Measurements from ENCODE around the gene HSPA4.

The HSPA4 gene

GRCh38 chr5:133025804-133026663 lies 25.8 kb upstream of the HSPA4 start, which contains the start of gene ZCCHC10:
Gene ZCCHC10 (minus strand): TSS chr5:133026549. CDS start chr5:133026537, 12 bp downstream.
- peaks cover 16% of the 10 kb centered on the region for H3K36me3 ChIP-seq
- DNase-seq = peak; percentile 97
- no peaks in the 10 kb centered on the region for H3K9me3 ChIP-seq (ENCODE audit: severe bottlenecking)
- H3K4me3 ChIP-seq (ENCODE audit: low read depth, low read length) = peak within 1 kb of the TSS; percentile 85
- H3K27me3 ChIP-seq (ENCODE audit: insufficient read depth, low read depth, severe bottlenecking) = no peaks in the 10 kb centered on the region
- peak within 1 kb of the TSS; percentile 97 for H3K27ac ChIP-seq
- no peak for TF ChIP-seq CTCF (IDR thresholded peaks at IDR 0.05; ENCODE audit: low read depth, low read length)

DNA sequence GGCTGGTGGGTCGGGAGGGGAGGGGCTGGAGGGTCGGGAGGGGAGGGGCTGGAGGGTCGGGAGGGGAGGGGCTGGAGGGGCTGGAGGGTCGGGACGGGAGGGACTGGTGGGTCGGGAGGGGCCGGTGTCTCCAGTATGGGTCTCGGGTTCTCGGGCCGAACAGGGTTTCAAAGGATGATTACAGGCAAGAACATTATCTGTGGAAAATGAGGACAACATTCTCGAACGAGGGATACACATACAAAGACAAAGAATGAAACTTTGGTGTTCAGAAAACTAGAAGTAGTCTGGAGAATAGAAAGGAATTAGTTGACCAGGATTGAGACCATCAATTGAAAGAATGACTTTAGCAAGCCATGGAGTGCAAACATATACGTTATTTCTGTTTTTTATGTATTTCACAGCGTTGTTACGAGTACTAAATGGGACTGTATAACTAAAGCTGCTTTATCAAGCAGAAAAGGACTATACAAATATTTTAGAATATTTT lies 25.1 kb upstream of the HSPA4 start:
- TF ChIP-seq CTCF (IDR thresholded peaks at IDR 0.05; ENCODE audit: low read depth, low read length) = no peak
- Histone ChIP-seq H3K9me3 (ENCODE audit: severe bottlenecking) (no peaks in the 10 kb centered on the region), H3K27me3 (ENCODE audit: insufficient read depth, low read depth, severe bottlenecking) (no peaks in the 10 kb centered on the region), H3K4me3 (ENCODE audit: low read depth, low read length) (peak overlapping the region; percentile 85), H3K27ac (peak overlapping the region; percentile 47), H3K36me3 (peaks cover 16% of the 10 kb centered on the region)
- DNase-seq = no peak

- H3K4me3 ChIP-seq (ENCODE audit: low read depth, low read length) = no peak overlapping the region
- no peak for TF ChIP-seq CTCF (IDR thresholded peaks at IDR 0.05; ENCODE audit: low read depth, low read length)
- H3K36me3 ChIP-seq = peaks cover 7% of the 10 kb centered on the region
- no peaks in the 10 kb centered on the region for H3K27me3 ChIP-seq (ENCODE audit: insufficient read depth, low read depth, severe bottlenecking)
- H3K27ac ChIP-seq = no peak overlapping the region
- H3K9me3 ChIP-seq (ENCODE audit: severe bottlenecking) = no peaks in the 10 kb centered on the region
- DNase-seq = no peak
Measured at GRCh38 chr5:133029416-133029815, 22.4 kb upstream of the HSPA4 start.

DNA sequence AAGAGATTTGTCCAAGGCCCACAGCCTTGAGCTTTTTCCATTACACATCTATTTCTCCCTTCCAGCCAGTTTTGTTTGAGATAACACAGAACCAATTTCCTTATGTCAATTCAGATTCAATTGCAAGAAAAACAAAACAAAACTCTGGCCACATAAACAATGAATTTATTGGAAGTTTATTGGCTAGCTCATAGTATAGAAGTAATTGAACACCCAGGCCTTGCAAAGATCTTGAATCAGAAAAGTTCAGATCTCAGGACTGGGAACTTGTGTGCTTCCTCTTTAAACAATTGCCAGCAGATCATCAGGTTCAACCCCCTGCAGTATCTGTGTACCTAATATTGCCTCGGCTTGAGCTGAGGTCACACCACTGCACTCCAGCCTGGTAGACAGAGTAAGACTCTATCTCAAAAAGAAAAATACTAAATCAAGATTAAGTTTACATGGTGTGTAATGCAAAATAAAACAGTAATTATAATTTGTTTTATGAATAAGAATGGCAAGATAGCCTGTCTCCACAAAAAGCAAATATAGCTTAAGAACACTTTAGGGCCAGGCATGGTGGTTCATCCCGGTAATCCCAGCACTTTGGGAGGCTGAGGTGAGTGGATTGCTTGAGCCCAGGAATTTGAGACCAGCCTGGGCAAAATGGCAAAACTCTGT lies 21.3 kb upstream of the HSPA4 start:
- no peak for DNase-seq
- H3K27me3 ChIP-seq (ENCODE audit: insufficient read depth, low read depth, severe bottlenecking) = no peaks in the 10 kb centered on the region
- no peaks in the 10 kb centered on the region for H3K9me3 ChIP-seq (ENCODE audit: severe bottlenecking)
- H3K36me3 ChIP-seq = 0 out of 2 replicates have a peak, but pooled peaks cover 2% of the 10 kb centered on the region
- no peak overlapping the region for H3K4me3 ChIP-seq (ENCODE audit: low read depth, low read length)
- no peak overlapping the region for H3K27ac ChIP-seq
- no peak for TF ChIP-seq CTCF (IDR thresholded peaks at IDR 0.05; ENCODE audit: low read depth, low read length)

DNA sequence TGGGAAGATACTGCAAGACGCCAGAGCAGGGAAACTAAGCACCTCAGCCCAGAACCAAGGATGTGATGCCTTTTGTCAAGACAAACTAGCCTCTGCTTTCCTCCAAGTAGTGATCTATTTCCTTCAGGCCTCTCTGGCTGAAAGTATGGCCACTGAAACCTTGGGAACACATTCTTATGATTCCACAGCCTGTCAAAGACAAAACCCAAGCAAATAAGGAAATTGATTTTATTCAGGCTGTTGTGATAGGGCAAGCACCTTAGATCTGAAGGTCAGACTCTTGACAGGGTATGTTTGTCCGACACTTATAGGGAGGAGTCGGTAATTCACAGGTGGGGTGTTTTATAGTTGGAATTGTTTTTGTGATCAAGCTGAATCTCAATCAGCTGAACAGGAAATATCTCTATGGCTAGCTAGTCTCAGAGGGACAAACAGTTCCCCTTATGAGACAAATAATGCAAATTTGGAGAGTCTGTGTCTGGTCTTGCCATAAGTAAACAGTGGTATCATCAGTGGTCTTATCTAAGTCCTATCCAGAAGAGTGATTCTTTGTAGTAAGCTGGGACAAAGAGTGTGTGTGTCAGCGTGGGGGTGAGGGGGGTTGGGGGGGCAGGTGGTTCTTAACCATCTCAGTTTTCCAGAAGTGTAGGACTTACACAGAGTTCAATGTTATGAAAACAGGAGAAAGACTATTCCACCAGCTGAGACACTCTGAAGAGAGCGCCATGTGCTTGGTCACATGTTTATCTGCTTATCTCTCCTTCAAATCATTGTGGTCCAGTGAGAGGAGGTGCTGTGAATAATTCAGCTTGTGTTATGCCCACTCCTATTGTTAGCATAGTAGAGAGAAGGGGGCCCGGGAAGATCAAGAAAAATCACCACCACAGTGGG lies 18.7 kb upstream of the HSPA4 start:
- no peak for DNase-seq
- Histone ChIP-seq H3K4me3 (ENCODE audit: low read depth, low read length) (no peak overlapping the region), H3K9me3 (ENCODE audit: severe bottlenecking) (no peaks in the 10 kb centered on the region), H3K27me3 (ENCODE audit: insufficient read depth, low read depth, severe bottlenecking) (no peaks in the 10 kb centered on the region), H3K36me3 (no peaks in the 10 kb centered on the region), H3K27ac (no peak overlapping the region)
- no peak for TF ChIP-seq CTCF (IDR thresholded peaks at IDR 0.05; ENCODE audit: low read depth, low read length)

Data from WERI-Rb-1 (cell line).